Activated naive CD4-positive, alpha-beta T cell treated with anti-CD3 and anti-CD28 coated beads, Interleukin-2, amount 50 U/mL, for 72 hours (primary cell): ENCODE data around the gene IGSF1. TPM values are rescaled to one million over a fixed set of nuclear protein-coding genes. Genes with fewer than 3 reads are reported as not detected.
"Not testable (repeated sequence)": the region's sequence is repeated elsewhere in the genome, so short reads cannot be mapped to it uniquely, and the experiment has no call there.

Experiments
- ATAC-seq, 2 donors: fragments of 150-1000 bp; cut with Tn5 transposase; 2 replicates each; pipeline ENCODE4 v1.10.0; 2021; ENCODE audit warnings: mild to moderate bottlenecking in 2 of 2, moderate library complexity in 2 of 2
- DNase-seq, 2 donors: peaks; one replicate each; pipeline ENCODE4 v3.0.0; 2021 to 2022; ENCODE audit warnings: low spot score in 2 of 2
- H3K27ac Mint-ChIP-seq, 2 donors: one replicate each; pipeline ENCODE4 v1.8.0; 2022; ENCODE audit warnings: mild to moderate bottlenecking in 2 of 2, mixed read lengths in 2 of 2
- H3K36me3 Mint-ChIP-seq, 2 donors: one replicate each; pipeline ENCODE4 v1.8.0; 2022; ENCODE audit warnings: mixed read lengths in 2 of 2
- H3K9me3 Mint-ChIP-seq, 2 donors: one replicate each; pipeline ENCODE4 v1.8.0; 2022; ENCODE audit warnings: mixed read lengths in 2 of 2
- total RNA-seq, 2 donors: library from RNA; stranded (reverse); gene quantifications; one replicate each; pipeline ENCODE4 v1.2.3, GENCODE V29; 2022

IGSF1 gene
- total RNA-seq, 2 donors from 2014 or later, result not detected

- Mint-ChIP-seq H3K9me3 (no peaks in the 10 kb centered on the region), H3K27ac (no peak overlapping the region), H3K36me3 (no peaks in the 10 kb centered on the region)
- DNase-seq (no peak), ATAC-seq (no peak)
Observed at GRCh38 chrX:131279197-131279596, 9.9 kb downstream of the IGSF1 start.

GRCh38 chrX:131277543-131278136, 11.5 kb downstream of the IGSF1 start:
- H3K36me3 Mint-ChIP-seq, result no peaks in the 10 kb centered on the region
- DNase-seq (no peak), ATAC-seq (no peak)
- H3K27ac Mint-ChIP-seq, result no peak overlapping the region
- no peaks in the 10 kb centered on the region for H3K9me3 Mint-ChIP-seq

GRCh38 chrX:131273011-131273410, 16.1 kb downstream of the IGSF1 start:
- no peaks in the 10 kb centered on the region for H3K9me3 Mint-ChIP-seq
- DNase-seq, result no peak
- no peak for ATAC-seq
- H3K36me3 Mint-ChIP-seq, result no peaks in the 10 kb centered on the region
- H3K27ac Mint-ChIP-seq, result no peak overlapping the region

DNA sequence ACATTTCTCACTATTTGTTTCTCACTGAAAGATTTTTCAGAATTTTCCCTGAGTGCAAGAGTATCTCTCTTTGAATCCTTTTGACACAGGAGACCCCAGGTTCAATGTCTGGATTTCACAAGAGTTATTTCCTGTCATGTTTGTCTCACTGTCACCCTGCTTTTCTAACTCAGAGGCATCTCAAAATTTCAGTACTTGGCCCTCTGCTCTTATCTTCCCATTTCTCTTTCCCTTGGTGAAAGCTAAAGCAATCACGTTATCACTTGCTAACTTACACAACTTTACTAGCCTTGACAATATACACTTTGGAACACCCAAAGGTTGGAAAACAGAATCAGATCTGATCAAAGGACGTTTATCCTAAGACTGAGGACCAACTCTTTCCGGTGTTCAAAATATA, 17.3 kb downstream of the IGSF1 start:
- H3K27ac Mint-ChIP-seq, result no peak overlapping the region
- DNase-seq (no peak), ATAC-seq (no peak)
- no peaks in the 10 kb centered on the region for H3K36me3 Mint-ChIP-seq
- no peaks in the 10 kb centered on the region for H3K9me3 Mint-ChIP-seq

DNA sequence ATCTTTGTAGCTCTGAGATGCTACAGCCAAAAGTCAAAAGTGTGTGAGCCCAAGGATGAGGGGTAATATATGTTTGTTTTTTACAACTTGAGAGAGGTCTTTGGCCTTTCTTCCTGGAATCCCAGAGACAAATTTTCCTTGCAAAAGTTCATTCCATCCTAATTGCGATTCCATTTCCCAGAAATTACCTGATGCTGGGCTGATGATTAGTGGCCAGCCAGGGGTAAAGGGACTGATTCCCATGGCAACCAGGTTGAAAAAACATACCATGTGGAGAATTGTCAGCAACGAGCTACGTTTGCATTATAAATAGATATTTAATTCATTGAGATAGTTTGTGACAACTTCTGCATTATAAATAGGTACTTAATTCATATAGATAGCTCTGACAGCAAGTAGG, 17.8 kb downstream of the IGSF1 start:
- DNase-seq (no peak), ATAC-seq (no peak)
- no peaks in the 10 kb centered on the region for H3K9me3 Mint-ChIP-seq
- H3K27ac Mint-ChIP-seq, result no peak overlapping the region
- H3K36me3 Mint-ChIP-seq, result no peaks in the 10 kb centered on the region

GRCh38 chrX:131270080-131270479, 19.0 kb downstream of the IGSF1 start:
- no peaks in the 10 kb centered on the region for H3K36me3 Mint-ChIP-seq
- no peak overlapping the region for H3K27ac Mint-ChIP-seq
- DNase-seq, result no peak
- ATAC-seq, result no peak
- no peaks in the 10 kb centered on the region for H3K9me3 Mint-ChIP-seq

DNA sequence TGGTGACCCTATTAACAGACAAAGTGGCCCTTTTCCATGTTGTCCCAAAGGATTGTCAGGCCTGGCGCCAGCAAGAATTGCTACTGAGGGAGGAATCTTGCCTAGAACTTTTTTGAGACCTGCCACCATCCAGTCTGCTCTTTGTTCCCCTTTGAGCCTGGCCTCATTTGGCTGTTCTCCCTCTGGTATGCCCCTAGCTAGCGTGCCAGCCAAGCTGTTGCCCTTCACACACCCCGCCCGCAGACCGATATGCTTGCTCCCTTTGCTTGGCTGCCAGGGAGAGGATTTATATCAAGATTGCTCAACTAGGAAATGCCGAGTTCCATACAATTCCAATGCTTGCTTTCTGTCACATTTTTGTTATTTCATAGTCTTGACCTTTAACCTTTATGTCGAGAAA, 24.4 kb downstream of the IGSF1 start:
- no peak for DNase-seq
- Mint-ChIP-seq H3K36me3 (no peaks in the 10 kb centered on the region), H3K9me3 (no peaks in the 10 kb centered on the region), H3K27ac (no peak overlapping the region)
- no peak for ATAC-seq

DNA sequence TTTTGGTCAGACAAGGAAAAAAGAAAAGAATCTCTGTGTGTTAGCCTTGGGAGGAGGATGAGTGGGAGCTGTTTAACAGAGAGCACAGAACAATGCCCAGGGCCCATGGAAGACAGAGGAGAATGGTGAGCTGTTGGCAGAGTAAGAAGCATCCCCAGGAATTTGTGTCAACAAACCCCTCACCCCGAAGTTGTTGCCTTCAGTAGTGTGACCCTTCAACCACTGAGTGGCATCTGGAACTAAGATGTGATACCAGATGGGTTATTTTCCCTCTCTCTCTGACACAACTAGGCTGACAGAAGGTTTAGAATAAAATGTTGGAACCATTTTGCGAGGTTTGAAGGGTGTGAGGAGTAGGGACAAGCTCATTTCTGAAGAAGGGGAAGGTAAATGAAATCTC, 25.1 kb downstream of the IGSF1 start:
- DNase-seq (no peak), ATAC-seq (no peak)
- H3K36me3 Mint-ChIP-seq, result no peaks in the 10 kb centered on the region
- no peaks in the 10 kb centered on the region for H3K9me3 Mint-ChIP-seq
- no peak overlapping the region for H3K27ac Mint-ChIP-seq

DNA sequence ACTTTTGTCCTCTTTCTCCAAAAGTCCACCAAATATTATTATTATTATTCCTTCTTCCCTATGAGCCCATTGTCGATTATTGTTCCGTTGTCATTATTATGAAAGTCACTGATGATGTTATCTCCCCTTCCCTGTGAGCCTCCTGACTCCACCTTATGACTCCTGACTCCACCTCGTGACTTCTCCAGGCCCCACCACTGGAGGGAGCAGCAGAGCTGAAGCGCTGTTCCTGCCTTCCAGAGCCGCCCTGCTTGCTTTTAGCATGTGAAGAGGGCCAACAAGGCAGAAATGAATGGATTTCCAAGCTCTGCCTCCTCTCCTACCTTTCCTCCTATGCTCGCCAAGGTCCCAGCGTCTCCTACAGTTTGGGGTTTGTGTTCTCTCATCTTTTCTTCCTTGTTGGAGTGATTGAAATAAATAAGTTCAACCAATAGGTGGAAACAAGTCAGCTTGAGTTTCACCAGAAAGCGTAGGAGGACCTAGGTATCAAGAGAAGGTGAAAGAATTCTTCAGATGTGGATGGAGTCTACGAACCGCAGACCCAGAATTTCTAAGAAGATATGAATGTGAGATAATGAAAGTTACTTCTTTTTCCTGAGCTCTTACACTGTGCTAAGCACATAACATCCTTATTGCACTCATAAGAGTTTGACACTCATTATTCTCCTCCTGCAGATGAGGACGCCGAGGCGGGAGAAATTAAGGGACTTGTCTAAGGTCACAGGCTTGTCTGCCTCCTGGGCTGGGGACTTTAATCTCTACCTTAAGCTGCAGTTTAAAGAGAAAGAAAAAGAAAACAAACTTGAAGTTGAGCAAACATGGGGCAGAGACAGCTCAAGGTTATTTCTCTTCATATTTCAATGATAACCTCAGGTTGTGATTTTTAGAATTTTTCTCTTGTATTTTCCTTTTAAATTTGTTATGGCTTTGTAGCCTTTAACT, 26.1 kb downstream of the IGSF1 start:
- peak in 1 of 2 donors; percentile 80 for ATAC-seq
- DNase-seq, result peak in 1 of 2 donors; percentile 3
- H3K36me3 Mint-ChIP-seq, result no peaks in the 10 kb centered on the region
- H3K27ac Mint-ChIP-seq, result no peak overlapping the region
- no peaks in the 10 kb centered on the region for H3K9me3 Mint-ChIP-seq

- Mint-ChIP-seq H3K27ac (no peak overlapping the region), H3K36me3 (no peaks in the 10 kb centered on the region), H3K9me3 (no peaks in the 10 kb centered on the region)
- ATAC-seq (no peak), DNase-seq (no peak)
Observed at GRCh38 chrX:131262200-131262599, 26.9 kb downstream of the IGSF1 start.

GRCh38 chrX:131257367-131257766, 31.7 kb downstream of the IGSF1 start:
- no peak overlapping the region for H3K27ac Mint-ChIP-seq
- no peaks in the 10 kb centered on the region for H3K36me3 Mint-ChIP-seq
- H3K9me3 Mint-ChIP-seq, result no peaks in the 10 kb centered on the region
- no peak for ATAC-seq
- no peak for DNase-seq

DNA sequence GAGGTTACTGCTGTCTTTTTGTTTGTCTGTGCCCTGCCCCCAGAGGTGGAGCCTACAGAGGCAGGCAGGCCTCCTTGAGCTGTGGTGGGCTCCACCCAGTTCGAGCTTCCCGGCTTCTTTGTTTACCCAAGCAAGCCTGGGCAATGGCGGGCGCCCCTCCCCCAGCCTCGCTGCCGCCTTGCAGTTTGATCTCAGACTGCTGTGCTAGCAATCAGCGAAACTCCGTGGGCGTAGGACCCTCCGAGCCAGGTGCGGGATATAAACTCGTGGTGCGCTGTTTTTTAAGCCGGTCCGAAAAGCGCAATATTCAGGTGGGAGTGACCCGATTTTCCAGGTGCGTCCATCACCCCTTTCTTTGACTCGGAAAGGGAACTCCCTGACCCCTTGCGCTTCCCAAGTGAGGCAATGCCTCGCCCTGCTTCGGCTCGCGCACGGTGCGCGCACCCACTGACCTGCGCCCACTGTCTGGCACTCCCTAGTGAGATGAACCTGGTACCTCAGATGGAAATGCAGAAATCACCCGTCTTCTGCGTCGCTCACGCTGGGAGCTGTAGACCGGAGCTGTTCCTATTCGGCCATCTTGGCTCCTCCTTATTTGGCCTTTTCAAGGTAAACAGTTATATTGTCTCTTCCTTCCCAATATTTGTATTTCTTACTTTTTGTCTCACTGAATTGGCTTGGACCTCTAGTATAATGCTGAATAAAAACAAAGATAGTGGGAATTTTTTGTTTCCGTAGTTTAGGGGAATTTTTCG, 37.9 kb downstream of the IGSF1 start:
- not testable (repeated sequence) for H3K9me3 Mint-ChIP-seq, H3K27ac Mint-ChIP-seq, ATAC-seq, DNase-seq, H3K36me3 Mint-ChIP-seq

DNA sequence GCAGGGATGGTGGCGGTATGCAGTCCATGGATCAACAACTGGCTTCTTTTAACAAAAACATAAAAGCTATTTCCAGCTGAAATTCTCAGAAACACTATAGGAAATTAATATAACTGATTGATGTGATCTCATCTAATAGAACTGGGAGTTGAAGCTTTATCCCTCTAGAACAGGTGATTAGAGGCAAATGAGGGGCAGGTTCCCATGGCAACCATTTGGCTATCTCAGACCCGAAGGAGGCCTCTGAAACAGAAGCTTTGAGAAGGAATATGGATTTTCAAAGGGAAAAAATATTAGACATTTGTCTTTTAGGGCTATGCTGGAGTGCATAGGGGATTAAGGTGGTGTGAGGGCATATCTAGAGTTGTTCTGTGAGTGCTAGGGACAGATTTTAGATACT, 50.0 kb downstream of the IGSF1 start:
- DNase-seq (no peak), ATAC-seq (no peak)
- H3K36me3 Mint-ChIP-seq, result no peaks in the 10 kb centered on the region
- no peak overlapping the region for H3K27ac Mint-ChIP-seq
- no peaks in the 10 kb centered on the region for H3K9me3 Mint-ChIP-seq

GRCh38 chrX:131237363-131237762, 51.7 kb downstream of the IGSF1 start:
- ATAC-seq (no peak), DNase-seq (no peak)
- Mint-ChIP-seq H3K9me3 (no peaks in the 10 kb centered on the region), H3K27ac (no peak overlapping the region), H3K36me3 (no peaks in the 10 kb centered on the region)

- DNase-seq (no peak), ATAC-seq (no peak)
- no peaks in the 10 kb centered on the region for H3K36me3 Mint-ChIP-seq
- no peaks in the 10 kb centered on the region for H3K9me3 Mint-ChIP-seq
- no peak overlapping the region for H3K27ac Mint-ChIP-seq
Observed at GRCh38 chrX:131235768-131236545, 53.1 kb downstream of the IGSF1 start.

DNA sequence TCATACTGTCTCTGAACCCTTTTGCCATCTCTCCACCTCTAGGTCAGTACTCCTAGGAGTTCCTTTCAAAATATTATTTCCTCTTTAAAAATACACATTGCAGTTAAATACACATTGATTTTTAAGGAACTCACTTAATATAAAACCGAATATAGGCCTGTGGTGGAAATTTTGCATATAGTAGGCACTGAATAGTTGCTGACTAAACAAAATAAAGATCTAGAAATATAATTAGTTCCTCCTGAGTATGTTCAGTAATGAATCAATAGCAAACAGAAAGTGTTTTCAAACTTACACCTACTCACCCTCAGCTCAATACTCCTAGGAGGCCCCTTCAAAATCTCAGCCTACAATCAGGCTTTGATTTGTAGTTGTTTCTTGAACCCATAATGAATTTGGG, 61.5 kb downstream of the IGSF1 start:
- no peaks in the 10 kb centered on the region for H3K9me3 Mint-ChIP-seq
- no peak for DNase-seq
- no peaks in the 10 kb centered on the region for H3K36me3 Mint-ChIP-seq
- ATAC-seq, result no peak
- no peak overlapping the region for H3K27ac Mint-ChIP-seq

DNA sequence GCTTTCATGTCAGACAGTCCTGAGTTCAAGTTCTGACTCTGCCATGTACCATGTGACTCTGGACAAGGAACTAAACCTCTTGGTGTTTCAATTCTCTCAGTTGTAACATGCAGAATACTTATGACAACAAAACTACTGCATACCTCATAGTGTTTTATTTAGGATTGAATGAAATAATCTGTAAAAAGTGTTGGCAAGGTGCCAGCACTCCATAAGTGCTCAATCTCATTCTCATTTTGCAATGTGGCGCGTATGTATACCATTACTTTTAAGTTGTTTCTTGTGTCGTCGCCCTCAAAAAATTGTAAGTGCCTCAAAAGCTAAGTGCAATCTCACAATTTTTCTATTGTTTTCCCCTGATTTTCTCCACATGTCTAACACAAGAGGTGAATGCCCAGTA, 62.5 kb downstream of the IGSF1 start:
- Mint-ChIP-seq H3K9me3 (no peaks in the 10 kb centered on the region), H3K36me3 (no peaks in the 10 kb centered on the region)
- no peak for DNase-seq

More for the DNA sequence above, 62.5 kb downstream of the IGSF1 start:
- ATAC-seq, result no peak
- H3K27ac Mint-ChIP-seq, result no peak overlapping the region
